Colon (tissue), 2 donors: Measurements from ENCODE around the gene SKOR2.

Source experiments
- FAIRE-seq: peaks from 2 replicates; lab custom pipeline; 2012; peaks lifted over from hg19 to GRCh38; lab: Jason Lieb, UNC
- donor health status: control.
- donor health status: control.

Gene SKOR2, protein sequence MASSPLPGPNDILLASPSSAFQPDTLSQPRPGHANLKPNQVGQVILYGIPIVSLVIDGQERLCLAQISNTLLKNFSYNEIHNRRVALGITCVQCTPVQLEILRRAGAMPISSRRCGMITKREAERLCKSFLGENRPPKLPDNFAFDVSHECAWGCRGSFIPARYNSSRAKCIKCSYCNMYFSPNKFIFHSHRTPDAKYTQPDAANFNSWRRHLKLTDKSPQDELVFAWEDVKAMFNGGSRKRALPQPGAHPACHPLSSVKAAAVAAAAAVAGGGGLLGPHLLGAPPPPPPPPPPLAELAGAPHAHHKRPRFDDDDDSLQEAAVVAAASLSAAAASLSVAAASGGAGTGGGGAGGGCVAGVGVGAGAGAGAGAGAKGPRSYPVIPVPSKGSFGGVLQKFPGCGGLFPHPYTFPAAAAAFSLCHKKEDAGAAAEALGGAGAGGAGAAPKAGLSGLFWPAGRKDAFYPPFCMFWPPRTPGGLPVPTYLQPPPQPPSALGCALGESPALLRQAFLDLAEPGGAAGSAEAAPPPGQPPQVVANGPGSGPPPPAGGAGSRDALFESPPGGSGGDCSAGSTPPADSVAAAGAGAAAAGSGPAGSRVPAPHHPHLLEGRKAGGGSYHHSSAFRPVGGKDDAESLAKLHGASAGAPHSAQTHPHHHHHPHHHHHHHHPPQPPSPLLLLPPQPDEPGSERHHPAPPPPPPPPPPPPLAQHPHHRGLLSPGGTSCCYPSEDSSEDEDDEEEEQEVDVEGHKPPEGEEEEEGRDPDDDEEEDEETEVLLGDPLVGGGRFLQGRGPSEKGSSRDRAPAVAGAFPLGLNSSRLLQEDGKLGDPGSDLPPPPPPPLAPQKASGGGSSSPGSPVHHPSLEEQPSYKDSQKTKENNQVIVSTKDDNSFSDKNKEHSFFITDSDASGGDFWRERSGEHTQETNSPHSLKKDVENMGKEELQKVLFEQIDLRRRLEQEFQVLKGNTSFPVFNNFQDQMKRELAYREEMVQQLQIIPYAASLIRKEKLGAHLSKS

DNA sequence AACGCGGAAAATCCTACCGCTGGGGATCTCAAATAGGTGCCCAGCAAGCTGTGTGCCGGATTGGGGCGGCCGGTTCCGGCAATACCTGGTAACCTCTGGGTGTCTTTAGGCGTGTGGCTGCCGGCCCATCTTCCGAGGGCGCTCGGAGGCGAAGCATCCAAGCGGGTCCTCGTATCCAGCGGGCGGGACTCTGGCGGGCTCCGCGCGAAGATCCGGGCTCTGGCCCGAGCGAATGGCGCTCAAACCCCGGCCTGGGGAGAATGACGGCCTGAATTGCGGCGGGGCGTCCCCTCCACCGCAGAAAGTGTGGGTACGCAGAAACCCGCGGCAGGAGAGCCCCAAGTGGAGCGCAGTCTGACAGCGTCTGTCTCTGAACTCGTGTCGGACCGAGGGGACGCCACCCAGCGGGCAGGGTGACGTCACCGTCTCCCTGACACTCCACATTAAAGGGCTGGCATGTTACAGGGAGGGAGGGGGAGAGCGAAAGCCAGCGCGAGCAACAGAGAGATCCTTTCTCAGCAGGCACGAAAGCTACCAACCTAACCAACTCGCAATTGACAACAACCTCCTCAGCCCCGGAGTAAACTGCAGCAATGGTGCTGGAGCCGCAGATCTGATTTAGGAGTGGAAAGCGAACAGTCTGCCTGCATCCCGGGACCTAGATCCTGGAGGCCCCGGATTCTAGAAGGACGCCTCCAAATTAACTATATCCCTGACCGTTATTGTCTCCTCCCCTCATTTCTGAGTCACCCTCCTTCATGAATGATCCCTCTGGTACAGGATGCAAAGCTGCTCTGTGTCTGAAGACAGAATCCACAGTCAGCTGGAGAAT, at the start of gene SKOR2:
Gene SKOR2 (minus strand): TSS at position 372 of the 832 bp plus-strand sequence. CDS start 2,477 bp downstream, outside the sequence.
- FAIRE-seq: no peak

DNA sequence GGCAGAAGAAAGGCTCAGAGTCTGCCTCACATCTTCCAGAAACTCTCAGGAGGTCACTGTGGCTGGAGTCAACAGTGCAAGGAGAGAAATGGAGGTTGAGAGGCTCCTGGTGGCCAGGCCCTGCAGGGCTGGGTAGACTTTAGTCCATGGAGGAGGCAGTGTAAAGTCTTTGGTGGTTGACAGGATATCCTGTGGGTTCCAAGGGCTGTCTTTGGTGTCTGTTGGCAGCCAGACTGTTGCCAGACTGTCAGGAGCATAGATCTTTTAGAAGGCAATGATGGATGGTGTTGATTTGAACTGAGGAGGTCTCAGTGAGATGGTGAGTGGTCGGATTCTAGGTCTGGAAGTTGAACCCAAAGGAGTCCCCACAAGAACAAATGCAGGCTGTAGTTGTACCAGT, 45.0 kb upstream of the SKOR2 start:
- no peak for FAIRE-seq

DNA sequence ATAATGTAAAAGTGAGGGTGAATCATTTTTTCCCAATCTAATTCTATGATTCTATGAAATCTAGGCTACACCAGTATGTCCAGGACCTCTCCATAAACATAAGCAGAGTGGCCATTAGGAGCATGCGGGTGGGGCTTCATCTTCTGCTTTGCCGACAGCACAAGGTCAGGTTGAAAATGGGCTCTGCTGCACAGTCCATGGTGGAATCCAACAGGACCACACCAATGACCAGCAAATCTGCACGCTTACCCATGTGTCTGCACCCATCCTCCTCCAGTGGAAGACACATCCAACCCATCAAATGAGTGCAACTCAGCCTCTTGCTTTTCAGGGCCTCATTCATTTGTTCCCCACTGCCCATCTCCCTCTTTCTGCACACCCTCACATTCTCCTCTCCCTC, 43.3 kb upstream of the SKOR2 start:
- no peak for FAIRE-seq

DNA sequence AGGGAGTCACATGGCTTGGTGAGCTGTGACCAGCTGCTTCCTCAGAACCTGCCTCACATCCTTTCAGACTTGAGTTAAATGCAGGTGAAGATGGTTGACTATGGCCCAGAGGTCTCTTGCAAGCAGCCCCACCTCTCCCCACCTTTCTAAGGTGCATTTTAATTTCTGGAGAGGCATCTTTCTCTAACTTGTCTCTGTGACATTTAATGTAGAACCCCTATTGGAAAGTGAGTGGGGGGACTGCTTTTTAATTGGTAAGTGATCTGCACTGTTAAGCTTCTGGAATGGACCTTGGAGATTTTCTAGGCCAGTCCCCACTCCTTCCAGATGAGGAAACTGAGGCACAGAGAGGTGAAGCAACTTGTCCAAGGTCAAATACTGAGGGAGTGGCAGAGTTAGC, 37.3 kb upstream of the SKOR2 start:
- FAIRE-seq: no peak

DNA sequence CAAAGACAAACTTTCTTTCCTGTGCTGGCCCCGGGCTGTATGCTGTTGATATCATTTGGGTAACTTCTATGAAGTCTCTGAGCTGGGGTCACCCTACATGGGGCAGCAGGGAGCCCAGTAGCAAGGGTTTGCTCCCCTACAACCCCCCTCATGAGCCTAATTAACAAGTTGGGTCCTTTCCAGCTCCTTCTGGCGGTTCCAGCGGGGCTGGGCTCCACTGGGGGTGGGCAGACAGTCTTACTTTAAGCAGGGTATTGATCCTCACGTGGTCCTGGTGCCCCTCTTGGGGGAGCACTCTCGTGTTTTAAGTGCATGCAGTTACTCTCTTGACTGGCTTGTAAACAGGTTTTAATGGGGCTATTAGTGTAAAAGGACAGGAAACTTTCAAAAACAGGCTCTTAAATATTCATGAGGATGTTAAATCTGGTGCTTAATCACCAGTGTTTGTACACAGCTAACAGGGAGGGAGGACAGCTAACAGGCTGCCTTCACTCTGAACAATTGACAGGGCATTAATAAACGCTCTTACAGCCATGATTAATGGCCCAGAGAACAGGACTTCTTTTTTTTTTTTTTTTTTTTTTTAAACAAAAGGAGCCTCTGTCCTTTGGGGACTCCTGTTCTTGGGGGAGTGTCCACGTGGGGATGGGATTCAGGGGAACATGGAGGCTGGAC, 36.6 kb upstream of the SKOR2 start:
- no peak for FAIRE-seq

DNA sequence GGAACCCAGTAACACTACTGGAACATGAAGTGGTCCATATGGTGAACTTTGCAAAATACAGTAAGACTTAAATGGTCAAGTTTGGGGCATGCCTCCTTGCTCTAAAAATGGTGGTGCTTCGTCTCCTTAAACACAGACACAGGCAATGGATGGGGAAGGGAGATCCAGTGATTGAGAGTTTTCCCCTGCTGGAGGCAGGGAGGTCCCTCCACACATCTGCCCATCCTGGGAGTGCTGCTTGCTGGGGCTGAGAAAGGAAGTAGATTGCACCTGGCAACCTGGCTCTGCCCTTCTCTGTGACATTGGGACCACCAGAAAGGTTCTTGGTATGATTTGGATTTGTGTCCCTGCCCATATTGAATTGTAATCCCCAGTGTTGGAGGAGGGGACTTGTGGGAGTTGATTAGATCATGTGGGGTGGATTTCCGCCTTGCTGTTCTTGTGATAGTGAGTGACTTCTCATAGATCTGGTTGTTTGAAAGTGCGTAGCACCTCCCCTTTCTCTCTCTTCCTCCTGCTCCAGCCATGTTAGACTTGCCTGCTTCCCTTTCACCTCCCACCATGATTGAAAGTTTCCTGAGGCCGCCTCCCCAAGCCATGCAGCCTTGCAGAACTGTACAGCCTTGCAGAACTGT, 35.4 kb upstream of the SKOR2 start:
- FAIRE-seq: no peak

DNA sequence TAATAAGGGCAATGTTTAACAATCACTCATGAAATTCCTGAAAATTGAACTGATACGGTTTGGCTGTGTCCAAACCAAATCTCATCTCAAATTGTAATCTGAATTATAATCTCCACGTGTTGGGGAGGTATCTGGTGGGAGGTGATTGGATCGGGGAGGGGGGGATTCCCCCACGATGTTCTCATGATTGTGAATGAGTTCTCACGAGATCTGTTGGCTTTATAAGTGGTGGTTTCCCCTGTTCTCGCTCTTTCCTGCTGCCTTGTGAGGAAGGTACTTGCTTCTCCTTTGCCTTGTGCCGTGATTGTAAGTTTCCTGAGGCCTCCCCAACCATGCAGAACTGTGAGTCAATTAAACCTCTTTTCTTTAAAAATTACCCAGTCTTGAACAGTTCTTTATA, 34.0 kb upstream of the SKOR2 start:
- no peak for FAIRE-seq

DNA sequence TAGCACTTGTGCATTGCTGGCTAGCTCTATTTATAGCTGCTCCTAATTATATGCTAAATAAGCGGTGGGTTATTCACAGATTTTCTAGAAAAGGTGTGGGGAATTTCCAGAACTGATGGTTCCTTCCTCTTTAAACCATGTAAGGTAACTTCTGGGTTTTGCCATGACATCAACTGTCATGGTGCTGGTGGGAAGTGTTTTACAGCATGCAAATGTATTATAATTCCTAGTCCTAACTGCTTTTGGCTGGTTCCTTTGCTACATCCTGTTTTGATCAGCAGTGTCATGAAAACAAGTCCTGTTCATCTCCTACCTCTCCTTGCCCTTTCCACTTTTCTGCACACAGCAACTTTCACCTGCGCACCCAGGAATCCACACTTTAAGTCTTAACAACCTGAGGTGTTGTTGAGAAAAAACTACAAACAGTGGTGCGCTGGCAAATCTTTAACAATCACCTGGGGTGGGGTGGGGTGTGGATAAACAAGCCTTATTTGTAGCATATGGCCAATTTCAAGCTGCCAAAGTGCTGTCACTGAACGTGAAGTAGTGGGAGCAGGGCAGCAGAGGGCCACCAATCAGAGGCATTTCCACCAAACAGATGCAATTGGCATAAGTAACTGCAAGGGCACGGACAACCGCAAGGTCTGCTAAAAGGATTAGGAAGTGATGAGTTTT, 33.4 kb upstream of the SKOR2 start:
- no peak for FAIRE-seq

DNA sequence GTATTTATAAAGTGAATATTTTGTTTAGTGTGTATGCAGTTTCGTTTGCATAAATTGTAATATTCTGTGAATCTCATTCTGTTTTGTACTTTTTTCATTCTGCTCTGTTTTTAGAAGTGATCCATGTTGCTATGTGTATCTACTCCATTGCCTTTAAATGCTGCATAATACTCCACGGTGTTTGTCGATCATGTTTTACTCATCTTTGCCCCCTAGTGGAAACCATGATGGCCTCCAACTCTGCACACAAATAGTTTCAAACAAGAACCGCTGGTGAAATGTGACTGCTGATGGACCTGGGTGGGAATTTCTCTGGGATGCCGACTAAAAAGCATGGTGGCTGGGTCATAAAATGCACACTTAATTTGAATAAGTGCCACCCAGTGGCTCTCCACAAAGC, 32.0 kb upstream of the SKOR2 start:
- FAIRE-seq: no peak

DNA sequence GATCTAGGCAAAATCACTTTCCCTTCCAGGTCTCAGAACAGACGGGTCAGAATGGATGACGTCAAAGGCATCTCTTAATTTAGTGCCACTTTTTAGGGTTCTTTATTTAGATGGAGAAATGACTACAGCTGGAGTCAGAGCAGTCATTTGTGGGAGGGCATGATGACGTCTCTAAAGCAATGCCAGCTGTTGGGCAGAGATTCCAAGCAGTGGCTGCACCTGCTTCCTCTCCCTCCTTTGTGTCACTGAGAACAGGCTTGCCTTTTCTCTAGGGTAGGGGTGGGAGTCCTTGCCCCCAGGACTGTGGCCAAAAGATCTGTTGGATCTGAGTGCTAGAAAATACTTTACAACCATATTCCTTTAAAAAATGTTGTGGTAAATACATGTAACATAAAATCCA, 28.7 kb upstream of the SKOR2 start:
- FAIRE-seq: no peak

DNA sequence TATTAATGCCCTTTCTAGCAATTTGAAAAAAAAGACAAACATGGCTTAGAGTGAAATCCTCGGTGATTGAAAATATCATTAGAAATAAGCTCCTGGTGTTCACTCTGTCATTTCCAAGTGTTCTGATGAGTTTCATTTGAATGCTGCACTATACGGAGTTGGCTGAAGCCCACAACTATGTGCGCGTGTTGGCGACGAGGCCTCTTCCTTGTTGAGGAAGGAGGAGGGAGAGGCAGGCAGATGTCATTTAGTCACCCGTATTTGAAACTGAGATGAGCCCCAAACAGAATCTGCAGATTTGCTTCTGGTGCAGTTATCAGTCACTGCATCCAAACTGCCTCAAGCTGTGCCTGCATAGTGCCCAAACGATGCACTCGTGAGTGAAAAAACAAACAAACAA, 23.5 kb upstream of the SKOR2 start:
- no peak for FAIRE-seq

DNA sequence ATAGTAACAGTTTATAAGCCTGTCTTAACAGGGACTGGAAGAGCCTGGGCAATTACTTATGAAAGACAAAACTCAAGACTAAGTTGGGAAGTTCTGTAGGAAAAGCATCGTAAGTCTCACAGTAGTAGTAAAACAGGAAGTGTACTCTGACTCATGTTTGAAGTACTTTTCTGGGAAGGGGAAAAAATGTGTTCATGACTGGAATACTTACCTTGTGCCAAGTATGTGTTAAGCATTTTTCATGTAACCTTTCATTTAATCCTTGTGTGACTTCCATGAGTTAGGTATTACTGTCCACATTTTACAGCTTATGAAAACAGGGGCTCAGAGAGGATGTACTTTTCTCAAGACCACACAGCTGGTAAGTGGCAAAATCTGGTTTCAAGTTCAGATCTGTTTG, 13.7 kb upstream of the SKOR2 start:
- no peak for FAIRE-seq

DNA sequence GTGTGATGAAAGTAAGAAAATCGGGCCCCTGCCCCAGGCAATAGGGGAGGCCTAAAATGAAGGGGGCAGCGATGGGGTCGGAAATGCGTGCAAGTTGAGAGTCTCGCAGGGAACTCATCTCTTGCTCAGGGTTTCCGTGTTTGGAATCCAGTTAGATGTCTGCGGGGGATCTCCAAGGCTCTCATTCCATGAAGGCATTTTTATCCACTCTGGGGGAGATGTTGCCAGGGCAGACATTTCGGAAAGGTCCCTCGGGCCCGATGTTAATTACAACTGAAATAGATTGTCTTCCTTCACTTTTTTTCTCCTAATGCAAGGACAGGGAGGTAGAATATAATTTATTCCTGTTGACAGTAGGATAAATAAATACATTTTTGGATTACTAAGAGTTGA, 12.8 kb upstream of the SKOR2 start:
- FAIRE-seq: no peak

DNA sequence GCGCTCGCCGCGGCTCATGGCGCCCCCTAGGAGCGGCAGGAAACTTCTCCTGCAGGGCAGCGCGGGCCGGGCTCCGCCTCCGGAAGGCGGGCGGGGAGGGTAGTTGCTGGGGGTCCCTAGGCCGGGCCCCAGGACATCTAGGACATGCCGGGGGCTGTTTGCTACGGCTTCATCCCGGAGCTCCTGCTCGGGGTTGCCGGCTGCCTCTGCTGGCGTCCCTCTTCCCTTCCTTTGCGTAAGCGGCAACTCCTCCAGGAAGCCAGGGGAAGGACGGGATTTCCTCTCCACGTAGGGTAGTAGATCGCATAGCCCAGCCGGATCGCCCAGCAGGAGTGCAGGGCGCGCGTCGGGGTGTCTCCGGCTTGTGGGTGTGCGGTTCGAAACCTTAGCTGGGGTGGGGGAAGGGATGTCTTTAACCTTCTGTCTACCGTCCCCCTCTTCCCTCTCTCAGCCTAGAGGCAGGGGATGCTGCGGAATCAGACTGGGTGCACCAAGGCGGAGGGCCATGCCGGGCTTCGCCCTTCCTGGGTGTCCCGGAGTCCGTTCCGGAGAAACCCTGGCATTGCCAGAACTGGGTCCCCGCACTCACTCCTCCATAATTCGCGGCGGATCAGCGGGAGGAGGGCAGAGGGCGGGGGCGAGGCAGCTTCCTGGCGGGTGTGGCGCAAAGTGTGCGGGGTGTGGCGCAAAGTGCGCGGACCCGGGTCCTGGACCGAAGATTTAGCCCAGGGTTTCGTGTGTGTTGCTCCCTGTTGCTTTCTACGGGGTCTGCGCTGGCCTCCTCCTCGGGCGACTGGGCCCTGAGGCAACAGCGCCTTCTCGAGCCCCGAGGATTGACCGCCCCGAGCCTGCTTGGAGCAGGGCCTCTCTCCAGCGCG, 12.2 kb upstream of the SKOR2 start:
- no peak for FAIRE-seq

DNA sequence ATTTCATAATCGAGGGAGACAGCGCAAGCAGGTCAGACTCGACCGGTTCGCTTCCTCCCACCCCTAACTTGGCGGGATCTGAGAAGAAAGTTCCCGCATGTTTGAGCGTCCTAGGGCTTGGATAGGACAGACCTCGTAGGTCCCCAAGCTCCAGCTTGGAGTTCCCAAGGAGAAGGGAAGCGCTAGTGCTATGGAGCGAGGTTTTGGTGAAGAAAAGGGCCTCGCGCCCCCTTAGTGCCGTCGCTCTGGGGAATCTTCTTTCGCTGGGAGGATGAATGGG, 11.6 kb upstream of the SKOR2 start:
- no peak for FAIRE-seq

DNA sequence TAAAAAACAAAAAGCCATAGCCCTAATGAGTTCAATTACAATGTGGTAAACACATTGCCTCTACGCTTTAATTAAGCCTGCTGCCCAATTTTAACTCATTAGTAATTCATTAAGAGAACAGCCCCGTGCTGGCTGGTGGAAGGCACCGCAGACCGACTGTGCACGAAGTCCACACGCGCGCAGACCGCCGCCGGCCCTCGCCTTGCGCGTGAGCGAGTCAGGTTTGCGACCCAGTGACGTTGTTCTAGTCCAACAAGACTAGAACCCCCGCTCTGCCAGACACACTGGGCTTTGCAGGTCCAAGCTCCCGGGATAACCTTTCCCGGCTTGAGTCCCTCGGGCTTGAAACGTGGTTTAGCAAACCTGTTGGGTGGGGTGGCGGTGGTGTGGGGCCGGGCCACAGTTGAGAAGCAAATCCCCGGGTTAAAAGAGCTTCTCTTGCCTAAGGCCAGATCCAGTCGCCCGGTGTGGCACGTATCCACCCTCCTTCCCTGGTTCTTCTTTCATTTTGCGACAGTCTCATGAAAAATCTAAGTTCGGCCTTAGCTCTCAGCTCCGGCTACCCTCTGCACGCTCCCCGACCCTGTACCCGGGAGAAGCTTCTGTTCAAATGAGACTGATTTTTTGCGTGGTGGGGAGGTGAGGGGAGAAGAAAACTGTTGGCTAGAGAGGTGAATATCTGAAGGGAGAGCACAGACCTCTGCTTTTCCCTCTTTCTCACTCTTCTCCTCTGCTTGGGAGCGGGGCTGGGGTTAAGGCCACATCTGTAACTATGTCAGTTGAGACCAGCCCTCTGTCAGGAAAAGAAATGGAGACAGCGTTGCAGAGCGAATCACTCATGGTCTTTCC, 11.1 kb upstream of the SKOR2 start:
- FAIRE-seq: no peak

DNA sequence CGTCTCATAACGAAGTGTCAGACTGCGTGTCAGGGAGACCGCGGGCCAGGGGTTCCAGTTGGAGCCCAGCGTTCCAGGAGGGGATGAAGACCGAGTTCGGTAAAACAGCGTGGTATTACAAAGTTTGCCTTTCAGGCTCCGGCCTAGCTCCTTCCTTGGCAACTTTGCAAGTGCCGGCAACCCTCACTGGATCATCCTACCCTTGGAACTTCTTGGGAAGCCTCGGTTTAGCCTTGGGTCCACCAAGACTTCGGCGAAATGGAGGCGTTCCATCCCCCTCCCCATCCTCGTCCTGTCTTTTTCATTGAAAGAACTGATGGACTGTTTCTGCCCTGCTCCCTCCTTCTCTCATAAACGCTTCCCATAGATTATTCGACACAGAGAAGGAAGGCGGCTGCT, 10.4 kb upstream of the SKOR2 start:
- FAIRE-seq: no peak

DNA sequence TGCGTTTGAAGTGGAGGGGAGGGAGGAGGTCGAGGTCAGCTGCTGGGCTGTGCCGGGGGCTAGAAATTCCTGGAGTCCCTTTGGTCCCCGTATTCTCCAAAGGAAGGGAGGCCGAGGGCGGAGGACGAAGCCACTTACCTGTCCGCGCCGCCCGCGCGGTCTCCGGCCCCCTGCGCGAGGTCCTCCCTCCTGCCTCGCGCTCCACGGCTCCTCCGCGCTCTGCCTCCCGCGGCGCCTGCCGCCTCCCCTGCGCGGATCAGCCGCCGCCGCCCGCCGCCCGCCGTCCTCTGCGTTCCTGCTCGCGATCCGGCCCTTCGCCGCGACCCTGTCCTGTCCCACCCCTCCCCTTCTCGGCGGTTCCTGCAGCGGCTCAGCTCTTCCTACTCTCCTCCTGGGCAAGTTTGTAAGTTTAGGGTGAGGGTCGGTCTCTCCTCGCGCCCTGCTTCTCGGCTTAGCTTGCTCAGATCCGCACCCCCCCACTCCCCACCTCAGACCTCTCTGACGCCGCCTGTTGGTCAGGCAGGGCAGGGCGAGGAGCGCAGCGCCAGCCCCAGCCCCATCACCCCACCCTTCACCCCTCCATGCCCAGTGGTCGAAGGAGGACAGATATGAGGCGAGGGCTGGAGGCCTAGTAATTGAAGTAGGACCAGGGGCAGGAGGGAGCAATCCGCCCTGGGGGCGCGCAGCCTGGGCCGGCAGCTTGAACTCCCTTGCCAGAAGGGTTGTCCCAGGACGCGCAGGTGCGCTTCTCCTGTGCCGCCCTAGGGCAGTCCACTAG, 9.7 kb upstream of the SKOR2 start:
- no peak for FAIRE-seq
